Measurements from ENCODE around the gene KCTD17.
A peak's percentile ranks its signal among the peaks of the same experiment; 100 is the strongest.

Gene KCTD17

DNA sequence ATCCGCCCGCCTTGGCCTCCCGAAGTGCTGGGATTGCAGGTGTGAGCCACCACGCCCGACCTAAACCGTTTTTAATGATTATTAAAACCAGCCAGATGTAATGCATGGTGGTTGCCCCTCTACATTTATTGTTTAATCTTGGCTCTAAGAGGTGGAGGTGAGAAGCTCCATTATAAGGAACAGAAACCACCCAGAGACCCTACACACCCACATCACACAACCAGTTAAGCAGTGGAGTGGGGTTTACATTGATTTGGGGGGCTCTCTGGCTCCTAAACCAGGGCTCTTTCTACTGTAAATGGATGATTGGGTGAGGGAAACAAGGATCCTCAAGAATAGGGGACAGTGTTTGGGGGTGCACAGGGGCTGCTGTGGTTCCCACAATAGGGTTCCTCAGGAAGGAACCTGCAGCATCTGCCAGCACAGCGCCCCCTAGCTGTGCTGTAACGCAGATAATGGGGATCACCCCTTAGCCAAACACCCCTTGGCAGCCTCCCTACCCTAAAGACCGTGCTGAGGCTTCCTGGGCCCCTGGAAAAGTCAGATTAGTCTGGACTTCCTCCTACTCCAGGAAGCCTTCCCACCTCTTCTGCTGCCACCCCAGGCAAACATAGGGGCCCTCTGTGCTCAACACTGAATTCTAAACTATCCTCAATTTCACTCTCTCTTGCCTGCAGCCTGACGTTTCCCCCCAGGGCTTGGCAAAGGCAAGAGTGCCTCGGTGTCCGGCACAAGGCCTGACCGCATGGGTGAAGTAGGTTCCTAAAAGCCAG lies 29.6 kb upstream of the KCTD17 start:
- no peak for DNase-seq

- no peak for DNase-seq
These were observed 28.8 kb upstream of the KCTD17 start for GRCh38 chr22:37022483-37023337.

- DNase-seq: no peak
These were observed 27.7 kb upstream of the KCTD17 start for GRCh38 chr22:37023743-37024338.

DNA sequence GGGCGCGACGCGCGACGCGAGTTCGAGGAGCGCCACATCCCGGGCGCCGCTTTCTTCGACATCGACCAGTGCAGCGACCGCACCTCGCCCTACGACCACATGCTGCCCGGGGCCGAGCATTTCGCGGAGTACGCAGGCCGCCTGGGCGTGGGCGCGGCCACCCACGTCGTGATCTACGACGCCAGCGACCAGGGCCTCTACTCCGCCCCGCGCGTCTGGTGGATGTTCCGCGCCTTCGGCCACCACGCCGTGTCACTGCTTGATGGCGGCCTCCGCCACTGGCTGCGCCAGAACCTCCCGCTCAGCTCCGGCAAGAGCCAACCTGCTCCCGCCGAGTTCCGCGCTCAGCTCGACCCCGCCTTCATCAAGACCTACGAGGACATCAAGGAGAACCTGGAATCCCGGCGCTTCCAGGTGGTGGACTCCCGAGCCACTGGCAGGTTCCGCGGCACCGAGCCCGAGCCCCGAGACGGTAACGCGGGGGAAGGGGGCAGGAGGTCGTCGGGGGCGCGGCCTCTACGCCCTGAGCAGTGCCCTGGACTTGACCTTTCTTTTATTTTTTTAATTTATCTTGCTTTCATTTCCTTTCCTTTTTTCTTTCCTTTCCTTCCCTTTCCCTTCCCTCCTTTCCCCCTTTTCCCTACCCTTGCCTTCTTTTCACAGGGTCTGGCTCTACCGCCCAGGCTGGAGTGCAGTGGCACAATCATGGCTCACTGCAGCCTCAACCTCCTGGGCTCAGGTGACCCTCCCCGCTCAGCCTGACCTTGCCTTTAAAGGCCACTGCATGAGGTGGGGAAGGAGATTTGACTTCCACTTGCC lies 27.0 kb upstream of the KCTD17 start:
- no peak for DNase-seq

GRCh38 chr22:37025500-37026070 lies 26.0 kb upstream of the KCTD17 start:
- no peak for DNase-seq

DNA sequence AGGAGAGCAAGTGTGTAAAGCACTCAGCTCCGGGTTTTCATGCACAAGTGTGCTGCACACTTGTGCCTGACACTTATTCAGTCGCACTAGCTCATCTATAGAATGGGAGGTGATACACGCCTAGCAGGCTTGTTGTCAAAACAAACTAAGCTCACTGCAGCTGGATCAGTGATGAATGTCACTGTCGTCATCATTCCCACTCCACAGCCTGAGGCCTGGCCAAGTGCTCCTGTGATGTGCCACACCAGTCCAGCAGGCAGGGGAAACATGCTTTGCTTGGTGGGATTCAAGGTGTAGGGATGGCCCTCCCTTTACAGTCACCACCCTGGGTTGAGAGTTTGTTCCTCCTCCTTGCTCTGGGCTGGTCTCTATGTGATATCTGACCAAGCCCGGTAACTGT lies 25.2 kb upstream of the KCTD17 start:
- no peak for DNase-seq

- DNase-seq: no peak
These were observed 24.0 kb upstream of the KCTD17 start for GRCh38 chr22:37027556-37027955.

DNA sequence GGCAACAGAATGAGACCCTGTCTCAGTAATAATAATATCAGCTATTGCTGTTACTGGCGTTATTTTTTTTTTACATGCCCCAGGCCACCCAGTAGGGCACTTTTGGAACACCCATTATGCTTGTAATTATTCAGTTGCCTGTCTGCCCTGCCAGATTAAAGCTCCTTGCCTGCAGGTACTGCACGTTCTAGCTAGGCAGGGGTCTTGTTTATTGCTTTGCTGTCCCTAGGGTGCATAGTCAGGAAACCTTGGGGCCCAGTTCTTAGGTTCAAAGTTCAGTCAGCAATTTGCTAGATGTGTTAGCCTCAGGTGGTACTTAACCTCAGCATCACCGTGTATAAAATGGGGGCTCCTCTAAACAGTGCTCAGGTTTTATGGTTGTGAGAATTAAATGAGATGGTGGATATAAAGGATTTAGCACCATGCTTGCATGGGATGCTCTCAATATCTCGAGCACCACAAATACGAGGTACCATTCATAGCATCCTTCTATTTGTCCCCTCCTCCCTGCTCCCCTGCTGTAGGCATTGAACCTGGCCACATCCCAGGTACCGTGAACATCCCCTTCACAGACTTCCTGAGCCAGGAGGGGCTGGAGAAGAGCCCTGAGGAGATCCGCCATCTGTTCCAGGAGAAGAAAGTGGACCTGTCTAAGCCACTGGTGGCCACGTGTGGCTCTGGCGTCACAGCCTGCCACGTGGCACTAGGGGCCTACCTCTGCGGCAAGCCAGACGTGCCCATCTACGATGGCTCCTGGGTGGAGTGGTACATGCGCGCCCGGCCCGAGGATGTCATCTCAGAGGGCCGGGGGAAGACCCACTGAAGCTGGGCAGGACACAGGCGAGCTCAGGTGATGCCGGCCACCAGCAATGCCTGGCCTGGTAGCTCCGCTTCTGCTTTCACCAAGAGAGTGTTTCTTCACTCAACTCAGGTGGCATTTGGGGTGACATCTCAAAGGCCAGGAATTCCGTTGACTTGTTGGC lies 22.6 kb upstream of the KCTD17 start:
- DNase-seq: no peak

DNA sequence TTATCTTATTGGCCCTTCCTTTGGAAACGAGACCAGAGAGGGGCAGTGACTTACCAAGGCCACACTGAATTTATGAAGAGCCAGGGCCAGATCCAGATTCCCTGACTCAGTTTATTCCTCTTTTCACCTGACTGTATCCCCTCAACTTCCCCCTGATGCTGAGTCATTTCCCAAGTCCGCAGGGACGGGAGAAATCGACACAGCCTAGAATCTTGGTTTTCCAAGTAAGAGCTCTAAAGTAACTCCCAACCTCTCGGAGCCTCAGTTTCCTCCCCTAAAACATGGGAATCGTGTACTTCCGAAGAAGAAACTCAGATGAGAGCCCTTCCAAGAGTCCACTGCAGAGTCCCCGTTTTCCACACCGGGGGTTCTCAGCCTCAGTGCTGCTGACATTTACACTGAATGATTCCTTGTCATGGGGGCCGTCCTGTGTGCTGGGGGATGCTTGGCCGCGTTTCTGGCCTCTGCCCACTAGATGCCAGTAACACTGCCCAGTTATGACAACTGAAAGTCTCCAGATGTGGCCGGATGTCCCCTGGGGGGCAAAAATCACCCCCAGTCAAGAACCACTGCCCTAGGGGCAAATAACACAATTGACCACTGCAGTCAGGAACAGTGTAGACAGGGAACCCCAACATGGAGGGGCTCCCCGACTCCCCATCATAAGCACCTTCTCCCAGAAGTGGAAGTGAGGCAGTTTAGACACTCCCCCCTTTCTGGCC lies 20.8 kb upstream of the KCTD17 start:
- no peak for DNase-seq

DNA sequence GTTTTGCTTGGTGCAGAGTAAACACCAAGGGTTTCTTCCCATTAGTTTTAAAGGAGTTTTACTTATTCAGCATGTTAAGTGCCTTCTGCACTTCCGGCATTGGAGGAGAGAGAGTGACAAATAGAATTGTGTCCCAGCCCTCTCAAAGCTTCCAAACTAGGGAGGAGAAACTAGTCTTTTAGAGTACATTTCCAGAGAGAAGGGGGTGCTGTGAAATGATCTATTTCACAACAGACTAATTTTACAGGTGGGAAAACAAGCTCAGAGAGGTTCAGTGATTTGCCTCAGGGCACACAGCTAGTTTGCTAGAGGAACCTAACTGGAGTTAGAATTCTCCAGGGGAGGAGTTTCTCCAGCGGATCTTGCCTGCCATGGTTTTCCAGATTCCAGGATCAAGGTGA lies 19.4 kb upstream of the KCTD17 start:
- DNase-seq: peak; percentile 16

DNA sequence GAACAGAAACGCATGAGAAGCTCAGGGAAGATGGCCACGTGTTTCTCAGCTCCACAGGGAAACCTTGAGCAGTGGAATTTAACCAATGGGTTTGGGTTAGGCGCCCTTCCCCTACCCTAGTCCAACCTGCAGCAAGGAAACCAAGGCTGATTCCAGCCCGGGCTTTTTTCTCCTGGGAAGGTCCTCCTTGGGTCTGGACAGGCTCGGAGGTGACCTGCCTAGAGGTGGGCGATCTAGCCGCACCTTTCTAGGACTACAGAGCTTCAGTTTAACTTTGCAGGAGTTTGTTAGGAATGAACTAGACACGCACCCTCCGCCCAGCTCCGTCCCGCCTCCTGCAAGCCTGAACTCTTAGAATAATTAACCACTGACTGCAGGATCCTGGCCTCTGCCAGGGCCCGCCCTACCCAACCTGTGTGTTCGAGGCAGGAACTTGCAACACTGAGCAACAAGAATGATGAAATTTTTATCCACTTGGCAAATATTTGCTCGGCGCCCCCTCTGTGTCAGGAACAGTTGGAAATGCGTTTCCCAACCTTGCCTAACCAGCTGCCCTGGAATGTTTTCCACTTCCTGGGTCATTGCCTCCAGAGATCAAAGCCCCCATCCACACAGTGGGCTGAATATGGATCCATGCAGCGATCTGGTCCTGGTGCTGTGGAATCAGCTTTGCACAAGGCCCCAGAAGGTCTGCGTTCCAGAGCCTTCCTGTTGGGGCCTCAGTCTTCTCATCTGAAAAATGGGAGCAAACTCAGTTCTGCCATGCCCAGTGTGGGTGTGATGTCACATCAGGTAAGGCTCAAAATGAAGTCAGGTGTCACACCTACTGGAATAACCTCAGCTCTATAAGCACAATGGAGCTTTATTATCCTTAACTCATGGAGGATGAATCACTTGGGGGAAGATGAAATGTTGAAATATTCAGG lies 18.7 kb upstream of the KCTD17 start:
- DNase-seq: peak; percentile 93

GRCh38 chr22:37033605-37034430 lies 17.7 kb upstream of the KCTD17 start:
- no peak for DNase-seq

DNA sequence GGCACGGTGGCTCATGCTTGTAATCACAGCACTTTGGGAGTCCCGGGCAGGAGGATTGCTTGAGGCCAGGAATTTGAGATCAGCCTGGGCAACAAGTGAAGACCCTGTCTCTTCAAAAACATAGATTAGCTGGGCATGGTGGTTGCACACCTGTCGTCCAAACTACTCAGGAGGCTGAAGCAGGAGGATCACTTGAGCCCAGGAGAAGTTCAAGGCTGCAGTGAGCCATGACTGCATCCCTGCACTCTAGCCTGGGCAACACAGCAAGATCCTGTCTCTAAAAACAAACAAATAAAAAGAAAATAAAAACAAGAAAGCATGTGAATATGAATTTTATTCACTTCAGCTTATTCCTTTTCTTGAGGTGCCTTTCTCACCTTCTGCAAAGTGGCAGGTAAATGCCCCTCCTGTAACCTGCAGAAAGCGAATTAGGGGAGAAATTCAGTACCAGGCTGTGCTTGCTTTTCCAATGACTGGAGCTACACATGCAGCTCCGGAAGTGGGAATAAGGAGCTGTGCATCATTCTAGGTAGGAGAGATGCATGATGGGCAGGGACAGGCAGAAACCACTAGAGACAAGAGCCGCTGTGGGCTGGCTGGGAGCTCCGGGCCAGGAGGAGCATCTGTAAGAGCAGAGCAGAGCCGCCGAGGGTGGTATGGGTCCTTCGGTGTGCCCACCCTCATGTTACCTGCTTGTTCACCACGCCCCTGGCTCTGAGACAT lies 14.7 kb upstream of the KCTD17 start:
- DNase-seq: no peak

DNA sequence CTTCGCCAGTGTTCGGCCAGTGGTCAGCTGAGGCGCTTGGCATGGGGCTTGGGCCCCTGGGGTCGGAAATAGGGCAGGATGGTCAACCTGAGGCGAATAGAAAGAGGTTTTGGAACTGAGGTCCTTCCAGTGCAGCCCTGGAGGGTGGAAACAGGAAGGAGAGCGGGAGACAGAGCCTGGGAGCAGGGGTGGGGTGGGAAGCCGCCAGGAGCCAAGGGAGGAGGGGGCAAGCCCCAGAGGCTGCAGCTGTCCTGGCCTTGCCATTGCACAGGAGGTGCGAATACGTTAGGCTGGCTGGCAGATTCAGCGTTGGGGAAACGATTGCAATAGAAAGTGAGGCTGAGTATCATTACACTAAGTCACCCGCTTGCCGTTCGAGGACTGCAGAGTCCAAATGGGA lies 13.9 kb upstream of the KCTD17 start:
- DNase-seq: no peak

- DNase-seq: no peak
These were observed 12.1 kb upstream of the KCTD17 start for GRCh38 chr22:37039466-37039865.

- DNase-seq: no peak
These were observed 8.2 kb upstream of the KCTD17 start for GRCh38 chr22:37043209-37043827.

DNA sequence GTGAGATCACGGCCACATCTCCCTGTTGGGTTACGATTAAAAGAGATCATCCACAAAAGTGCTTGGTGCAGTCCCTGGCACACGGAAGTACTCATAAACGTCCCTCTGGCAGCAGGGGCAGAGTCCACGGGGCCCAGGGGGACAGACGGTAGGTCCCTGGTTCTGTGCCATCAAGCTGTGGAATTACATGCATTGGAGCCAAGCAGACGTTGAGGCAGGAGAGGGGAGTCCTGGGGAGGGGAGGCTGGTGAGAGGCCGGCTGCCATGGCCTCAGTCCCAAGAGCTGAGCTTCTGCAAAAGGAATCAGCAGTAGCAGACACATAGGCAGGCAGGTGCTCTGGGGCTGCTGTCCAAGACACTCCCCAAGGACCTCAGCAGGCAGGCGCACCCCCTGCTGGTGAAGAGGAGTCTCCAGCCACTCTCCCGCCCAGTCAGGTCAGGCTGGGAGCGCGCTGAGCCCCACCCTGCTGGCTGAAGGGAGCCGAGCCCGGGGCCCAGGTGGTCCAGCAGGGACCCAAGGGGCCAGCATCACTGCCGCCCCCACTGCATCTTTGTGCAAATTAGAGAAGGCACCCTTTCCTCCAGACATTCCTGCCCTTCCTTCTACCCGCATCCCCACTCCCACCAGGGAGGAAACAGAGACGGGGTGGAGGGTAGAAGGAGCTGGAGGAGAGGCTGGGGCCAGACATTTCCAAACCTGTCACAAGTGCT lies 7.6 kb upstream of the KCTD17 start:
- peak; percentile 31 for DNase-seq
